GM19328 (cell line): Measurements from ENCODE around the gene PEX10.

Experiments used
- ATAC-seq: cut with Tn5 transposase; IDR thresholded peaks from one replicate; pipeline ENCODE4 v1.9.1; 2021; ENCODE audit warnings: mild to moderate bottlenecking, moderate library complexity; ENCODE audit not compliant: unreplicated experiment

Gene PEX10

GRCh38 chr1:2377751-2378440, 34.5 kb downstream of the PEX10 start:
- ATAC-seq, result no peak

- no peak for ATAC-seq
These were observed 35.3 kb downstream of the PEX10 start for GRCh38 chr1:2376931-2377672.

GRCh38 chr1:2376261-2376741, 36.1 kb downstream of the PEX10 start:
- ATAC-seq, result no peak

GRCh38 chr1:2375923-2376260, 36.5 kb downstream of the PEX10 start:
- no peak for ATAC-seq

GRCh38 chr1:2375246-2375922, 37.0 kb downstream of the PEX10 start:
- ATAC-seq, result no peak

- ATAC-seq, result no peak
These were observed 37.9 kb downstream of the PEX10 start for GRCh38 chr1:2374252-2375155.

GRCh38 chr1:2373551-2374251, 38.7 kb downstream of the PEX10 start:
- ATAC-seq, result no peak

GRCh38 chr1:2372551-2373490, 39.5 kb downstream of the PEX10 start:
- no peak for ATAC-seq

GRCh38 chr1:2368053-2368744, 44.2 kb downstream of the PEX10 start:
- ATAC-seq, result no peak

- no peak for ATAC-seq
These were observed 48.4 kb downstream of the PEX10 start for GRCh38 chr1:2363847-2364513.

GRCh38 chr1:2360588-2361364, 51.6 kb downstream of the PEX10 start:
- ATAC-seq, result no peak

GRCh38 chr1:2358651-2359640, 53.4 kb downstream of the PEX10 start:
- ATAC-seq, result no peak

GRCh38 chr1:2358072-2358471, 54.3 kb downstream of the PEX10 start:
- ATAC-seq, result no peak

- no peak for ATAC-seq
These were observed 55.2 kb downstream of the PEX10 start for GRCh38 chr1:2356911-2357845.

GRCh38 chr1:2356401-2356800, 56.0 kb downstream of the PEX10 start:
- no peak for ATAC-seq
